Endothelial cell of umbilical vein (primary cell): ENCODE data around the gene NRDC. TPM values are rescaled to one million over a fixed set of nuclear protein-coding genes. Genes with fewer than 3 reads are reported as not detected.

Experiments used
- BruUV-seq: library from RNA; stranded (reverse); fragments of 400-500 nt; replicated peaks from 2 replicates; lab custom pipeline; 2021; lab: Mats Ljungman, UMichigan
- CTCF ChIA-PET: fragments of 300-600, 350-600 bp; sonication (Branson Sonifier 250); formaldehyde crosslinking; loops from one replicate; lab custom pipeline; 2021; ENCODE audit warnings: antibody characterized with exemption, inconsistent platforms; lab: Charles Lee
- POLR2A ChIA-PET: fragments of 300-600, 350-600 bp; sonication (Branson Sonifier 250); formaldehyde crosslinking; loops from one replicate; lab custom pipeline; 2021; ENCODE audit warnings: antibody characterized with exemption, inconsistent platforms; lab: Charles Lee
- DNase-seq: peaks from one replicate; pipeline ENCODE4 v3.0.0-alpha.2; 2011; ENCODE audit warnings: low read depth, low spot score
- FAIRE-seq: peaks from 2 replicates; lab custom pipeline; 2011; peaks lifted over from hg19 to GRCh38; lab: Jason Lieb, UNC
- H2AFZ ChIP-seq: 2 replicates; pipeline ENCODE4 v1.6.0; 2012; ENCODE audit warnings: low read depth, low read length, control low read depth, inconsistent platforms
- H3K27ac ChIP-seq: 2 replicates; pipeline ENCODE4 v1.5.1; 2011; ENCODE audit warnings: low read depth, mild to moderate bottlenecking, control low read depth, low read length, moderate library complexity; ENCODE audit not compliant: insufficient read depth
- H3K27me3 ChIP-seq, 2 experiments: 2 replicates each; pipeline versions ENCODE4 v1.6.0 to v1.6.1; 2011; ENCODE audit warnings: low read length in 2 of 2, mixed read lengths in 1 of 2; ENCODE audit not compliant: control insufficient read depth in 2 of 2, insufficient read depth in 2 of 2
- H3K36me3 ChIP-seq, 2 experiments: 2 replicates in 1 of 2; 3 replicates in 1 of 2; pipeline ENCODE4 v1.5.1; 2011; ENCODE audit warnings: low read length in 2 of 2, mild to moderate bottlenecking in 1 of 2, moderate library complexity in 1 of 2; ENCODE audit not compliant: control insufficient read depth in 2 of 2, insufficient read depth in 2 of 2; ENCODE audit errors: extremely low read depth in 1 of 2
- H3K4me1 ChIP-seq: 3 replicates; pipeline ENCODE4 v1.5.1; 2011; ENCODE audit warnings: mild to moderate bottlenecking, low read length; ENCODE audit not compliant: control insufficient read depth, insufficient read depth; ENCODE audit errors: extremely low read depth
- H3K4me2 ChIP-seq: 2 replicates; pipeline ENCODE4 v1.6.1; 2011; ENCODE audit warnings: low read length, control low read depth, mixed read lengths; ENCODE audit not compliant: insufficient read depth
- H3K4me3 ChIP-seq, 3 experiments: fragments of 200-600 bp in 1 of 3; sonication (generic), shearing (Covaris generic) in 1 of 3; replicated peaks in 1 of 3; 2 replicates each; pipeline ENCODE4 v1.5.1; 2011 to 2016; ENCODE audit warnings: control low read depth in 3 of 3, low read length in 3 of 3, mild to moderate bottlenecking in 2 of 3, inconsistent platforms in 1 of 3, low read depth in 1 of 3, moderate library complexity in 1 of 3; ENCODE audit not compliant: insufficient read depth in 1 of 3
- H3K79me2 ChIP-seq: 2 replicates; pipeline ENCODE4 v1.6.0; 2012; ENCODE audit warnings: low read length, inconsistent platforms; ENCODE audit not compliant: control insufficient read depth, insufficient read depth
- H3K9ac ChIP-seq: replicated peaks from 2 replicates; pipeline ENCODE3; 2011; ENCODE audit warnings: low read length, control low read depth; ENCODE audit not compliant: insufficient read depth; ENCODE audit errors: extremely low read depth
- H3K9me1 ChIP-seq: replicated peaks from 3 replicates; pipeline ENCODE4 v1.6.0; 2011; ENCODE audit warnings: mild to moderate bottlenecking, low read length; ENCODE audit not compliant: control insufficient read depth, insufficient read depth; ENCODE audit errors: extremely low read depth
- H3K9me3 ChIP-seq: replicated peaks from 2 replicates; pipeline ENCODE4 v1.5.1; 2012; ENCODE audit warnings: low read length, inconsistent platforms; ENCODE audit not compliant: control insufficient read depth, insufficient read depth
- H4K20me1 ChIP-seq: replicated peaks from 2 replicates; pipeline ENCODE3; 2011; ENCODE audit warnings: mild to moderate bottlenecking, low read length; ENCODE audit not compliant: control insufficient read depth, insufficient read depth; ENCODE audit errors: extremely low read depth
- CTCF ChIP-seq, 2 donors: IDR thresholded peaks; 1 replicate in 1 of 2; 2 replicates in 1 of 2; pipeline ENCODE4 v1.5.1; 2011; ENCODE audit warnings: low read length in 2 of 2, mild to moderate bottlenecking in 2 of 2, moderate library complexity in 2 of 2, control low read depth in 1 of 2, inconsistent platforms in 1 of 2, low read depth in 1 of 2; ENCODE audit not compliant: insufficient read depth in 1 of 2; ENCODE audit errors: extremely low read depth in 1 of 2
- EZH2 ChIP-seq: IDR thresholded peaks from 2 replicates; pipeline ENCODE4 v1.6.1; 2012; ENCODE audit warnings: borderline replicate concordance, low read depth, mild to moderate bottlenecking, moderate library complexity, low read length, inconsistent platforms; ENCODE audit not compliant: severe bottlenecking
- FOS ChIP-seq: IDR thresholded peaks from 2 replicates; pipeline ENCODE4 v1.6.1; 2011; ENCODE audit warnings: mild to moderate bottlenecking, low read length, moderate library complexity, borderline replicate concordance; ENCODE audit not compliant: insufficient read depth
- GATA2 ChIP-seq: IDR thresholded peaks from 2 replicates; pipeline ENCODE4 v1.7.0; 2011; ENCODE audit warnings: low read depth, mild to moderate bottlenecking, moderate library complexity, mixed read lengths, low read length; ENCODE audit not compliant: insufficient read length, insufficient read depth
- JUN ChIP-seq: IDR thresholded peaks from 2 replicates; pipeline ENCODE4 v1.6.1; 2011; ENCODE audit warnings: borderline replicate concordance, low read depth; ENCODE audit not compliant: insufficient read length, insufficient read depth
- MYC ChIP-seq: IDR thresholded peaks from one replicate; pipeline ENCODE4 v1.6.1; 2011; ENCODE audit warnings: mild to moderate bottlenecking, low read depth, low read length
- POLR2A ChIP-seq: IDR thresholded peaks from 2 replicates; pipeline ENCODE4 v1.6.1; 2012; ENCODE audit warnings: low read depth, mild to moderate bottlenecking, control low read depth, low read length
- POLR2AphosphoS5 ChIP-seq: IDR thresholded peaks from 2 replicates; pipeline ENCODE4 v1.6.1; 2012; ENCODE audit warnings: low read depth, mild to moderate bottlenecking, control low read depth, low read length, moderate library complexity; ENCODE audit not compliant: insufficient read depth
- dilution Hi-C: fragments of 300-500 bp; cut with MboI; formaldehyde crosslinking; loops from one replicate; pipeline ENCODE4 v1.15.0; 2019; ENCODE audit warnings: low sequenced_read_pairs; ENCODE audit not compliant: extremely low pct_ligation_motif_present
- intact Hi-C: fragments of 100-400 bp; cut with micrococcal nuclease; formaldehyde crosslinking; loops from one replicate; pipeline ENCODE4 v1.10.0; 2022
- polyA plus RNA-seq, 4 experiments: library from polyadenylated mRNA; depleted of rRNA in 3 of 4; stranded (reverse) in 3 of 4; unstranded in 1 of 4; fragments of >200 nt; gene quantifications; 2 replicates each; pipeline versions ENCODE4 v1.2.1 to v1.2.3, GENCODE V29; 2011 to 2012; ENCODE audit warnings: missing spikeins in 1 of 4
- total RNA-seq: library from RNA; stranded (reverse); gene quantifications from 2 replicates; pipeline ENCODE4 v1.2.3, GENCODE V29; 2021
- TF ChIP-seq, protein P1 (sequence below): IDR thresholded peaks from 2 replicates; pipeline ENCODE4 v1.6.1; 2011; ENCODE audit not compliant: insufficient read depth, insufficient read length

Gene NRDC
- total and polyA plus RNA-seq, 2 donors (not counting 3 experiments of a cell fraction or from before 2014, with no cell fraction given) = 41.8 to 146 TPM

DNA sequence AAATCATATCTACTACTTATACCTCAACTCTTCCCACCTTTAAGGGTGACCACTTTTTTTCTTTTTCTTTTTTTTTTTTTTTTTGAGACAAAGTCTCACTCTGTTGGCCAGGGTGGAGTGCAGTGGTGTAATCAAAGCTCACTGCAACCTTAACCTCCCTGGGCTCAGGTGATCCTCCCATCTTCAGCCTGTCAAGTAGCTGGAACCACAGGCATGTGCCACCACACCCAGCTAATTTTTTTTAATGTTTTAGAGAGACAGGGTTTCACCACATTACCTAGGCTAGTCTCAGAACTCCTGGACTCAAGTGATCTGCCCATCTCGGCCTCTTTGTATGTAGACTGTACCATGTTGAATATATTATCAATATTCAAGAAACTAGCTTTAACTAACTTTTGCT, 39.4 kb downstream of the NRDC start:
- ChIA-PET CTCF (interaction anchor here (0.9 to 1.6 kb wide), 3 partner anchors 20 to 166 kb away, joined by 3 to 5 read pairs (median 3); no protein-coding TSS in a partner anchor), POLR2A (no interaction called here)
- no peaks in the 10 kb centered on the region for H3K4me1 ChIP-seq
- H3K4me3 ChIP-seq = no peak overlapping the region
- H3K27me3 ChIP-seq = no peaks in the 10 kb centered on the region
- TF ChIP-seq MYC = no peak
- no peak for TF ChIP-seq GATA2
- no peak for TF ChIP-seq CTCF (IDR thresholded peaks at IDR 0.05; ENCODE audit: extremely low read depth in 1 of 2, insufficient read depth in 1 of 2, low read depth in 1 of 2, low read length in 2 of 2)
- no peak for TF ChIP-seq POLR2A
- no peak for TF ChIP-seq POLR2AphosphoS5
- TF ChIP-seq EZH2 = no peak
- TF ChIP-seq, protein P1, sequence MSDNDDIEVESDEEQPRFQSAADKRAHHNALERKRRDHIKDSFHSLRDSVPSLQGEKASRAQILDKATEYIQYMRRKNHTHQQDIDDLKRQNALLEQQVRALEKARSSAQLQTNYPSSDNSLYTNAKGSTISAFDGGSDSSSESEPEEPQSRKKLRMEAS = no peak
- TF ChIP-seq FOS = no peak
- no peak for TF ChIP-seq JUN
- H3K36me3 ChIP-seq = peaks cover 0 to 7% of the 10 kb centered on the region in 2 experiments
- BruUV-seq = no TSS peak
- H3K4me2 ChIP-seq = no peak overlapping the region
- no peak overlapping the region for H3K9ac ChIP-seq
- intact Hi-C loops (no loop called here), dilution Hi-C loops (no loop called here)
- FAIRE-seq = no peak
- no peaks in the 10 kb centered on the region for H3K9me1 ChIP-seq
- peaks cover 2% of the 10 kb centered on the region for H4K20me1 ChIP-seq
- no peaks in the 10 kb centered on the region for H3K9me3 ChIP-seq
- H3K79me2 ChIP-seq = peaks cover 8% of the 10 kb centered on the region
- no peak overlapping the region for H2AFZ ChIP-seq
- no peak overlapping the region for H3K27ac ChIP-seq
- no peak for DNase-seq
